HG02798 (cell line): ENCODE results near the gene APELA.
A peak's percentile ranks its signal among the peaks of the same experiment; 100 is the strongest.
"Not testable (repeated sequence)": the region's sequence is repeated elsewhere in the genome, so short reads cannot be mapped to it uniquely, and the experiment has no call there.

Source experiments
- ATAC-seq: cut with Tn5 transposase; IDR thresholded peaks from one replicate; pipeline ENCODE4 v1.9.1; 2021; ENCODE audit warnings: mild to moderate bottlenecking; ENCODE audit not compliant: unreplicated experiment, poor library complexity

The APELA gene

GRCh38 chr4:164918956-164919355 is 42.0 kb downstream of the APELA start:
- ATAC-seq = no peak

GRCh38 chr4:164924670-164925238 is 47.8 kb downstream of the APELA start:
- no peak for ATAC-seq

- ATAC-seq = no peak
Measured at GRCh38 chr4:164926301-164926700, 49.3 kb downstream of the APELA start.

- ATAC-seq = not testable (repeated sequence)
Measured at GRCh38 chr4:164927101-164927500, 50.1 kb downstream of the APELA start.

GRCh38 chr4:164930647-164931046 is 53.7 kb downstream of the APELA start:
- ATAC-seq = no peak

GRCh38 chr4:164931551-164932324 is 54.8 kb downstream of the APELA start:
- ATAC-seq = no peak

GRCh38 chr4:164933244-164933643 is 56.3 kb downstream of the APELA start:
- ATAC-seq = no peak

GRCh38 chr4:164935363-164935762 is 58.4 kb downstream of the APELA start:
- peak; percentile 65 for ATAC-seq

- ATAC-seq = peak; percentile 61
Measured at GRCh38 chr4:164935865-164936606, 59.1 kb downstream of the APELA start.

GRCh38 chr4:164937576-164938270 is 60.7 kb downstream of the APELA start:
- peak; percentile 52 for ATAC-seq

- ATAC-seq = no peak
Measured at GRCh38 chr4:164943192-164943591, 66.2 kb downstream of the APELA start.

- no peak for ATAC-seq
Measured at GRCh38 chr4:164945146-164945545, 68.2 kb downstream of the APELA start.

GRCh38 chr4:164946810-164947209 is 69.8 kb downstream of the APELA start:
- no peak for ATAC-seq
